ENCODE results near the gene FBXO46.

Gene FBXO46

GRCh38 chr19:45730368-45731288 is at the start of gene FBXO46 (continued):
- TF ChIP-seq ZNF26 (tag by site-specific recombination; IDR thresholded peaks at IDR 0.05) (no peak), ZNF280C (tag by site-specific recombination; IDR thresholded peaks at IDR 0.05) (no peak), ZSCAN16 (tag by site-specific recombination; IDR thresholded peaks at IDR 0.05) (no peak; the same call in 1 of the 2 replicates), ZBTB8A (tag by site-specific recombination; IDR thresholded peaks at IDR 0.05) (peak; percentile 31), KLF9 (tag by site-specific recombination; IDR thresholded peaks at IDR 0.05; ENCODE audit: low read depth) (0 out of 2 replicates have a peak, but pooled peaks have one; percentile 36), ZNF747 (tag by site-specific recombination; IDR thresholded peaks at IDR 0.05) (no peak), ZNF791 (tag by site-specific recombination; IDR thresholded peaks at IDR 0.05) (0 out of 2 replicates have a peak, but pooled peaks have one; percentile 20), ZNF19 (tag by site-specific recombination; IDR thresholded peaks at IDR 0.05; ENCODE audit: low read depth) (0 out of 2 replicates have a peak, but pooled peaks have one; percentile 9), ZIC2 (tag by site-specific recombination; IDR thresholded peaks at IDR 0.05) (peak; percentile 62; the same call in 1 of the 2 replicates), PRDM10 (tag by site-specific recombination; IDR thresholded peaks at IDR 0.05) (peak; percentile 77), ZNF121 (tag by site-specific recombination; IDR thresholded peaks at IDR 0.05) (no peak), ZNF366 (tag by site-specific recombination; conservative IDR thresholded peaks at IDR 0.05) (peak; percentile 91), ZNF544 (tag by site-specific recombination; IDR thresholded peaks at IDR 0.05) (no peak), ZNF169 (tag by site-specific recombination; IDR thresholded peaks at IDR 0.05) (no peak), ZNF138 (tag by site-specific recombination; IDR thresholded peaks at IDR 0.05; ENCODE audit: borderline replicate concordance) (no peak), ZNF362 (tag by site-specific recombination; IDR thresholded peaks at IDR 0.05) (peak; percentile 73; the same call in 1 of the 2 replicates), OSR2 (tag by site-specific recombination; IDR thresholded peaks at IDR 0.05) (no peak), ZEB2 (tag by site-specific recombination; IDR thresholded peaks at IDR 0.05) (peak; percentile 15; the same call in 1 of the 2 replicates), ZNF692 (tag by site-specific recombination; IDR thresholded peaks at IDR 0.05) (no peak; the same call in 1 of the 2 replicates), ZNF658 (tag by site-specific recombination; IDR thresholded peaks at IDR 0.05) (no peak), ZNF132 (tag by site-specific recombination; IDR thresholded peaks at IDR 0.05; ENCODE audit: borderline replicate concordance) (no peak), ZNF133 (tag by site-specific recombination; IDR thresholded peaks at IDR 0.05) (no peak), ZNF514 (tag by site-specific recombination; IDR thresholded peaks at IDR 0.05) (no peak), ZNF391 (tag by site-specific recombination; IDR thresholded peaks at IDR 0.05; ENCODE audit: borderline replicate concordance, low read depth) (0 out of 2 replicates have a peak, but pooled peaks have one; percentile 13), SP7 (tag by site-specific recombination; IDR thresholded peaks at IDR 0.05) (no peak; the same call in none of the 2 replicates), ZNF37A (tag by site-specific recombination; IDR thresholded peaks at IDR 0.05) (no peak), KLF8 (tag by site-specific recombination; IDR thresholded peaks at IDR 0.05) (peak; percentile 77)

All from HEK293 (cell line).